Measurements from ENCODE around the gene PGD.
"Not testable (repeated sequence)": the region's sequence is repeated elsewhere in the genome, so short reads cannot be mapped to it uniquely, and the experiment has no call there.

The PGD gene

DNA sequence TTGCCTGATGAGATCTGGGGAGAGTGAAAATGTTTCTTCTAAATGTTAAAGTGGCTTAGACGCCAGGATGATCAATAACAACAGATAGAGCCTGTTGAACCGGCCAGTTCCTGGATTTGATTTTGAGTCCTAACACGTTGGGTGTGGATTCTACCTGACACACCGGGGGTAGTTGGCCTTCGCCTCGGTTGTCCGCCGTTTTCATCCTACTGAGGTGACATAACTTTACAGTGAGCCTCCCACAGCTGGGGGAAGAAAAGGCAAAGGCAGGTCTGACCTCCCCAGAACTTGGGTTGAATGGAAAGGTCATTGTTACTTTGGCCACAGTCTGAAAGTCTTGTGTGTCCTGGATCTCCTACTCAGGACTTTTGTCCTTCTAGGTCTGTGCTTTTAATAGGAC is 1.1 kb downstream of the PGD start:
- no peak for DNase-seq

DNA sequence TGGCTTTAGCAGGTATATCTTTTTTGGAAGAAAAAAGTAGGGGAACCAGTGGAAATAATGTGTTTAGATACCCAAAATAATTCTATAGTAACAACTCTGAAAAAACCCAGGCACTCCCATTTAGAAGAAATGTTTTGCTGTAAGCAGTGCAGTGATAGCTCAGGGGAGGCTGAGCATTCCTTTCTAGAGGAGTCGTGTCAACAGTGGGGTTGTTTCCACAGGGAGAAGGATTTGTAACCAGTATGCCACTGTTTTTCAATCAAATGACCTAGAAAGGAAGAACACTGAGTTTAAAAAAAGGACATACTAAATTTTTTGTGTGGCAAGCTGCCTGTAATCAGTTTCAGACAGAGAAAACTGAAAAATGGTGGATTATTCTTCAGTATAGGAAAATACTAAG is 2.4 kb downstream of the PGD start:
- DNase-seq = no peak

GRCh38 chr1:10402729-10403274 is 3.9 kb downstream of the PGD start:
- no peak for DNase-seq

- no peak for DNase-seq
Observed at GRCh38 chr1:10407201-10407600, 8.3 kb downstream of the PGD start.

- DNase-seq = no peak
Observed at GRCh38 chr1:10415211-10415930, 16.5 kb downstream of the PGD start.

- not testable (repeated sequence) for DNase-seq
Observed at GRCh38 chr1:10415967-10416366, 17.1 kb downstream of the PGD start.

- not testable (repeated sequence) for DNase-seq
Observed at GRCh38 chr1:10418741-10419140, 19.9 kb downstream of the PGD start.

DNA sequence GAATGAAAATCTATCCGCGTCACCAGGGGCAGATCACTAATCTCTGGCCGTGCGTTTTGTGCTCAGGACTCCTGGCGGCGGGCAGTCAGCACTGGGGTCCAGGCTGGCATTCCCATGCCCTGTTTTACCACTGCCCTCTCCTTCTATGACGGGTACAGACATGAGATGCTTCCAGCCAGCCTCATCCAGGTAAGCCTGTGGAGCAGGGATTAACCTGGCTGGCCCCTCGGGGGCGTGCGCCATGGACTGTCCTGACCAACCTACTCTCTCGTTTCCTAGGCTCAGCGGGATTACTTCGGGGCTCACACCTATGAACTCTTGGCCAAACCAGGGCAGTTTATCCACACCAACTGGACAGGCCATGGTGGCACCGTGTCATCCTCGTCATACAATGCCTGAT is 20.5 kb downstream of the PGD start:
- DNase-seq = no peak

DNA sequence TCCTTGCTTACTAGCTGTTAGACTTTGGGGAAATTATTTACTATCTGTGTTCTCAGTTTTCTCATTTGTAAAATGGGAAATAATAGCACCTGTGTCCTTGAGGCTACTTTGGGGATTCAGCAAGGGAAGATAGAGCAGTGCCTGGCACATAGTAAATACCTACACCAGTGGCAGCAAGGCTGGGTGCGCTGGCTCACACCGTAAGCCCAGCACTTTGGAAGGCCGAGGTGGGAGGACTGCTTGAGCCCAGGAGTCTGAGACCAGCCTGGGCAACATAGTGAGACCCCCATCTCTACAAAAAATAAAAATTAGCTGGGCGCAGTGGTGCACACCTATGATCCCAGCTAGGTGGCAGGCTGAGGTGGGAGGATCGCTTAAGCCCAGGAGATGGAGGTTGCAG is 22.8 kb downstream of the PGD start:
- DNase-seq = no peak

DNA sequence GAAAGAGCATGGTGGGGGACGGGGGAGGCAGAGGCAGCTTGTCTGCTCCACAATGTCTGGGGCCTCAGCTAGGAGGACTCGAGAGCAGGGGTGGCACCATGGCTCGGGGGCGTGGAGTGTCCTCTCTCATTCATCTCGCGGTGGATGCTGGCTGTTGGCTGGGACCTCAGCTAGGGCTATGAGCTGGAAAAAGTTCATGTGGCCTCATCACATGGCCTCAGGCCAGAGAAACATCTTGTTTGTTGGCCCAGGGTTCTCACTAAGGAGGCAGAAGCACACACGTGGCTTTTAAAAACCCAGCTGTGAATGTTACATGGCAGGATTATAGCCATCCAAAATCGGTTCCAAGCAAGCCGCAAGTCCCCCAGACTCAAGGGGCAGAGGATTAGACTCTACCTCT is 25.2 kb downstream of the PGD start:
- DNase-seq = no peak

- DNase-seq = no peak
Observed at GRCh38 chr1:10424651-10425050, 25.8 kb downstream of the PGD start.

DNA sequence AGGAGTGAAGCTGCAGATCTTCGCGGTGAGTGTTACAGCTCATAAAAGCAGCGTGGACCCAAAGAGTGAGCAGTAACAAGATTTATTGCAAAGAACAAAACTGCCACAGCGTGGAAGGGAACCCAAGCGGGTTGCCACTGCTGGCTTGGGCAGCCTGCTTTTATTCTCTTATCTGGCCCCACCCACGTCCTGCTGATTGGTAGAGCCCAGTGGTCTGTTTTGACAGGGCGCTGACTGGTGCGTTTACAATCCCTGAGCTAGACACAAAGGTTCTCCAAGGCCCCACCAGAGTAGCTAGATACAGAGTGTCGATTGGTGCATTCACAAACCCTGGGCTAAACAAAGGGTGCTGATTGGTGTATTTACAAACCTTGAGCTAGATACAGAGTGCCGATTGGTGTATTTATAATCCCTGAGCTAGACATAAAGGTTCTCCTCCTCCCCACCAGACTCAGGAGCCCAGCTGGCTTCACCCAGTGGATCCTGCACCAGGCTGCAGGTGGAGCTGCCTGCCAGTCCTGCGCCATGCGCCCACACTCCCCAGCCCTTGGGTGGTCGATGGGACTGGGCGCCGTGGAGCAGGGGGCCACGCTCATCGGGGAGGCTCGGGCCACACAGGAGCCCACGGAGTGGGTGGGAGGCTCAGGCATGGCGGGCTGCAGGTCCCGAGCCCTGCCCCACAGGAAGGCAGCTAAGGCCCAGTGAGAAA is 27.1 kb downstream of the PGD start:
- not testable (repeated sequence) for DNase-seq

DNA sequence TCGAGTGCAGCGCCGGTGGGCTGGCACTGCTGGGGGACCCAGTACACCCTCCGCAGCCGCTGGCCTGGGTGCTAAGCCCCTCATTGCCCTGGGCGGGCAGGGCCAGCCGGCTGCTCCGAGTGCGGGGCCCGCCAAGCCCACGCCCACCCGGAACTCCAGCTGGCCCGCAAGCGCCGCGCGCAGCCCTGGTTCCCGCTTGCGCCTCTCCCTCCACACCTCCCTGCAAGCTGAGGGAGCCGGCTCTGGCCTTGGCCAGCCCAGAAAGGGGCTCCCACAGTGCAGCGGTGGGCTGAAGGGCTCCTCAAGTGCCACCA is 27.6 kb downstream of the PGD start:
- not testable (repeated sequence) for DNase-seq

- no peak for DNase-seq
Observed at GRCh38 chr1:10428984-10429383, 30.1 kb downstream of the PGD start.

DNA sequence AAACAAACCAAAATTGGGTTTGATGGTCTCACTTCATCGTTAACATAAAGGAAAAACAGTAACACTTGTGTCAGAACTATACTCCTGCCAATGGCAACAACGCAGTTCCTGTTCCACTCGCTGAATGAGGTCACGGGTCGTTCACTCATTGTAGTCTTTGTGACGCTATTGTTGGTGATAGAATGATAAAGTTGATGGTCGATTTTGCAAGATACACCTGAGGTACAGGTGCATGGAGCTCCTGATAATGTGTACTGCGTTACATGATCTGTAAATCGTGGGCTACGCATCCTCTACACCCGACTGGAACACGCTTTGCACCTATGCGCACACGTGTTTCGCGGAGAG is 31.0 kb downstream of the PGD start:
- no peak for DNase-seq

DNA sequence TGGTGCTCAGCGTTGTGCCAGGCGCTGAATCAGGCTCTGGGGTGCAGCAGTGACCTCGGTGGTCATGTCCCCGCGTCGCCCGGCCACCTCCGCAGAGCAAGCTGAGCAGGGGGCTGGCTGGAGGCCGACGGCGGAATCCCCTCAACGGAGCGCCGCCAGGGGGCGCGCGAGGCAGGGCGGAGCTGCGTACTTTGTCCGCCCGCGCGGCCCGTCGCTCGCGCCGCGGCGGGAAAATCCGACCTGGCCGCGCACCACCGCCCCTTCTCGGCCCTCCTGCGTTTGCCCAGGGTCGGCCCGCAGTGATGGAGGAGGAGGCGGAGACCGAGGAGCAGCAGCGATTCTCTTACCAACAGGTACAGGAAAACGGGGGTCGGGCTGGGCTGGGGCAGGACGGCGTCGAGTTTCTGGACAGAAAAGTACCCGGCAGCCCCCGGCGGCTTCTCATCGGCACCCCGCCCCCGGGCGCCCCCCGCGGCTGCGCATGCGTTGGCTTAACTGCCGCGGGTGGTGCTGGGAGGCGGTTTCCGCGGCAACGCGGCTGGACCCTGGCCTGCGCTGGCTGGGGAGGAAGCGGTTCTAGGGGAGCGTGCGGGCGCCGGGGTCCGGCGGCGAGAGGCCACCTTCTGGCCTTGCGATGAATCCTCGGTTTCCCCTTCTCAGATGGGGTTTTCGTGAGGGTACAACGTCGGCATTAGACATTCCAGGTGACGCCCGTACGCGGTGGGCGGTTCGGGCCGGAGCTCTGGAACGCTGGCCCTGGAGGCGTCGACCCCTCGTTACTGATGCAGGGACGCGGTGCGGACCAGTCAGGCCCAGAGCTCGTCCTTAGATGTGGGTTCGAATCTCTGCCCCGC is 31.6 kb downstream of the PGD start, which contains the start of gene CENPS:
CENPS (plus strand) TSS at position 218 of the 854 bp plus-strand sequence; CDS start at position 303, 85 bp downstream.
- DNase-seq = peak; percentile 77

- no peak for DNase-seq
Observed at GRCh38 chr1:10431070-10431730, 32.3 kb downstream of the PGD start.

GRCh38 chr1:10432910-10433700 is 34.2 kb downstream of the PGD start:
- no peak for DNase-seq

DNA sequence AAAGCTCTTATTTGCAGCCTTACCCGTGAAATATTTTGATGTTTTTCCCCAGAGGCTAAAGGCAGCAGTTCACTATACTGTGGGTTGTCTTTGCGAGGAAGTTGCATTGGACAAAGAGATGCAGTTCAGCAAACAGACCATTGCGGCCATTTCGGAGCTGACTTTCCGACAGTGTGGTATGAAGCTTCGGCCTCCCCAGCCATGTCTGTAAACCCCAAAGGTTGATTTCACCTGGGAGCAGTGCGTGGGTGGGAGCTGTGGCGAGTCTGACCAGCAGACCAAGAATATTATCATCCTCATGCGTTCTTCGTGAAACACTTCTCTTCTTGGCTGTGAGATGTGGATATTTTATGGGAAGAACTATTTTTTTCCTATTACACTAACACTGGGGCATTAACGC is 34.9 kb downstream of the PGD start:
- no peak for DNase-seq

GRCh38 chr1:10434590-10434989 is 35.7 kb downstream of the PGD start:
- DNase-seq = no peak

- no peak for DNase-seq
Observed at GRCh38 chr1:10437052-10437451, 38.2 kb downstream of the PGD start.

- no peak for DNase-seq
Observed at GRCh38 chr1:10438677-10439163, 39.9 kb downstream of the PGD start.

Measured in NCI-H774 (cell line).